ENCODE measurements around the gene MTHFD1. TPM values are rescaled to one million over a fixed set of nuclear protein-coding genes. Genes with fewer than 3 reads are reported as not detected.

Gene MTHFD1
- total RNA-seq, 1 donor from 2014 or later, result 49.3 TPM

GRCh38 chr14:64465831-64466554 is 77.8 kb downstream of the MTHFD1 start:
- Mint-ChIP-seq H3K4me1 (peaks cover 9% of the 10 kb centered on the region), H3K27ac (no peak overlapping the region), H3K4me3 (peak overlapping the region; percentile 89), H3K27me3 (ENCODE audit: insufficient read depth, low read depth) (no peaks in the 10 kb centered on the region), H3K9me3 (no peaks in the 10 kb centered on the region), H3K36me3 (peaks cover 2% of the 10 kb centered on the region)
- Histone ChIP-seq H4K20me1 (ENCODE audit: low read depth) (no peaks in the 10 kb centered on the region), H3K4me1 (peaks cover 13% of the 10 kb centered on the region), H3K9me3 (ENCODE audit: low read depth) (no peaks in the 10 kb centered on the region), H3K36me3 (no peaks in the 10 kb centered on the region), H3K27me3 (peaks cover 14% of the 10 kb centered on the region), H3K27ac (no peak overlapping the region), H3F3A (ENCODE audit: low read depth) (peaks cover 31% of the 10 kb centered on the region), H3K9ac (peak overlapping the region; percentile 27), H3K4me3 (peak overlapping the region; percentile 94), H2AFZ (replicated peaks) (peak overlapping the region; percentile 94), H3K79me2 (ENCODE audit: low read depth) (no peaks in the 10 kb centered on the region), H3K4me2 (peak overlapping the region; percentile 98)
- peak; percentile 81 for DNase-seq (ENCODE audit: low spot score)
- peak; percentile 38 for TF ChIP-seq CTCF (IDR thresholded peaks at IDR 0.05)
- no peak for TF ChIP-seq EZH2phosphoT487 (IDR thresholded peaks at IDR 0.05)
- TF ChIP-seq EZH2 (IDR thresholded peaks at IDR 0.05), result peak; percentile 14

GRCh38 chr14:64467101-64467500 is 78.9 kb downstream of the MTHFD1 start:
- H3K4me3 ChIP-seq, result no peak overlapping the region
- H3K36me3 ChIP-seq, result no peaks in the 10 kb centered on the region
- Mint-ChIP-seq H3K4me3 (no peak overlapping the region), H3K9me3 (no peaks in the 10 kb centered on the region), H3K27me3 (ENCODE audit: insufficient read depth, low read depth) (no peaks in the 10 kb centered on the region), H3K27ac (no peak overlapping the region), H3K36me3 (peaks cover 2% of the 10 kb centered on the region), H3K4me1 (peaks cover 9% of the 10 kb centered on the region)
- H3K27ac ChIP-seq, result no peak overlapping the region
- H3K4me2 ChIP-seq, result no peak overlapping the region
- no peak overlapping the region for H2AFZ ChIP-seq (replicated peaks)
- TF ChIP-seq EZH2 (IDR thresholded peaks at IDR 0.05) (no peak), CTCF (IDR thresholded peaks at IDR 0.05) (no peak), EZH2phosphoT487 (IDR thresholded peaks at IDR 0.05) (no peak)
- H3K79me2 ChIP-seq (ENCODE audit: low read depth), result no peaks in the 10 kb centered on the region
- H4K20me1 ChIP-seq (ENCODE audit: low read depth), result no peaks in the 10 kb centered on the region
- H3K4me1 ChIP-seq, result peaks cover 13% of the 10 kb centered on the region
- H3K27me3 ChIP-seq, result peaks cover 14% of the 10 kb centered on the region
- peaks cover 31% of the 10 kb centered on the region for H3F3A ChIP-seq (ENCODE audit: low read depth)
- no peaks in the 10 kb centered on the region for H3K9me3 ChIP-seq (ENCODE audit: low read depth)
- no peak overlapping the region for H3K9ac ChIP-seq
- DNase-seq (ENCODE audit: low spot score), result no peak

GRCh38 chr14:64467566-64467965 is 79.4 kb downstream of the MTHFD1 start:
- Histone ChIP-seq H3K79me2 (ENCODE audit: low read depth) (no peaks in the 10 kb centered on the region), H3K4me1 (peaks cover 13% of the 10 kb centered on the region), H3K9ac (no peak overlapping the region), H3K36me3 (no peaks in the 10 kb centered on the region), H3F3A (ENCODE audit: low read depth) (peaks cover 31% of the 10 kb centered on the region), H3K4me2 (no peak overlapping the region), H3K9me3 (ENCODE audit: low read depth) (no peaks in the 10 kb centered on the region), H2AFZ (replicated peaks) (no peak overlapping the region), H3K27me3 (peaks cover 14% of the 10 kb centered on the region), H3K27ac (no peak overlapping the region), H3K4me3 (no peak overlapping the region), H4K20me1 (ENCODE audit: low read depth) (no peaks in the 10 kb centered on the region)
- no peak for TF ChIP-seq EZH2phosphoT487 (IDR thresholded peaks at IDR 0.05)
- TF ChIP-seq EZH2 (IDR thresholded peaks at IDR 0.05), result no peak
- no peak for TF ChIP-seq CTCF (IDR thresholded peaks at IDR 0.05)
- Mint-ChIP-seq H3K36me3 (peaks cover 2% of the 10 kb centered on the region), H3K4me3 (no peak overlapping the region), H3K9me3 (no peaks in the 10 kb centered on the region), H3K27ac (no peak overlapping the region), H3K27me3 (ENCODE audit: insufficient read depth, low read depth) (no peaks in the 10 kb centered on the region), H3K4me1 (peaks cover 9% of the 10 kb centered on the region)
- DNase-seq (ENCODE audit: low spot score), result no peak

Data from neural progenitor cell (in vitro differentiated cells).